BE2C (cell line): ENCODE data around the gene TUBG2.

Source experiments
- DNase-seq: peaks from one replicate; pipeline ENCODE4 v3.0.0-alpha.2; 2020
- H3K27me3 ChIP-seq: fragments of 250-450 bp; sonication (Bioruptor Pico); 2 replicates; pipeline ENCODE4 v1.5.1; 2020; ENCODE audit warnings: mild to moderate bottlenecking
- H3K36me3 ChIP-seq: fragments of 250-450 bp; sonication (Bioruptor Pico); 2 replicates; pipeline ENCODE4 v1.5.1; 2020; ENCODE audit warnings: mild to moderate bottlenecking
- H3K4me1 ChIP-seq: fragments of 250-450 bp; sonication (Bioruptor Pico); 2 replicates; pipeline ENCODE4 v1.5.1; 2020
- H3K4me3 ChIP-seq: 2 replicates; pipeline ENCODE4 v1.5.1; 2011; ENCODE audit warnings: low read depth, low read length
- H3K9me3 ChIP-seq: fragments of 250-450 bp; sonication (Bioruptor Pico); 2 replicates; pipeline ENCODE4 v1.5.1; 2020
- CTCF ChIP-seq: IDR thresholded peaks from 2 replicates; pipeline ENCODE4 v1.5.1; 2012; ENCODE audit warnings: mild to moderate bottlenecking, low read depth, low read length

TUBG2 gene

GRCh38 chr17:42694524-42694923, 35.4 kb downstream of the TUBG2 start:
- Histone ChIP-seq H3K9me3 (no peaks in the 10 kb centered on the region), H3K27me3 (no peaks in the 10 kb centered on the region), H3K4me1 (peaks cover 7% of the 10 kb centered on the region), H3K36me3 (peaks cover 51% of the 10 kb centered on the region), H3K4me3 (no peak overlapping the region)
- no peak for TF ChIP-seq CTCF
- DNase-seq, result no peak

GRCh38 chr17:42695500-42695899, 36.4 kb downstream of the TUBG2 start:
- Histone ChIP-seq H3K4me1 (peaks cover 8% of the 10 kb centered on the region), H3K9me3 (no peaks in the 10 kb centered on the region), H3K36me3 (peaks cover 49% of the 10 kb centered on the region), H3K27me3 (no peaks in the 10 kb centered on the region), H3K4me3 (no peak overlapping the region)
- no peak for DNase-seq
- no peak for TF ChIP-seq CTCF

- H3K9me3 ChIP-seq, result no peaks in the 10 kb centered on the region
- peaks cover 8% of the 10 kb centered on the region for H3K4me1 ChIP-seq
- H3K27me3 ChIP-seq, result no peaks in the 10 kb centered on the region
- no peak for DNase-seq
- H3K4me3 ChIP-seq, result no peak overlapping the region
- no peak for TF ChIP-seq CTCF
- H3K36me3 ChIP-seq, result peaks cover 40% of the 10 kb centered on the region
These were observed 38.2 kb downstream of the TUBG2 start for GRCh38 chr17:42697108-42697811.

GRCh38 chr17:42698736-42699414, 39.8 kb downstream of the TUBG2 start:
- no peaks in the 10 kb centered on the region for H3K9me3 ChIP-seq
- DNase-seq, result peak; percentile 62
- no peak for TF ChIP-seq CTCF
- peaks cover 43% of the 10 kb centered on the region for H3K36me3 ChIP-seq
- H3K27me3 ChIP-seq, result no peaks in the 10 kb centered on the region
- peaks cover 8% of the 10 kb centered on the region for H3K4me1 ChIP-seq
- no peak overlapping the region for H3K4me3 ChIP-seq

- Histone ChIP-seq H3K9me3 (no peaks in the 10 kb centered on the region), H3K27me3 (no peaks in the 10 kb centered on the region), H3K36me3 (peaks cover 43% of the 10 kb centered on the region), H3K4me1 (peaks cover 8% of the 10 kb centered on the region), H3K4me3 (no peak overlapping the region)
- no peak for TF ChIP-seq CTCF
- DNase-seq, result no peak
These were observed 40.3 kb downstream of the TUBG2 start for GRCh38 chr17:42699415-42699740.

GRCh38 chr17:42700586-42701289, 41.7 kb downstream of the TUBG2 start:
- Histone ChIP-seq H3K9me3 (no peaks in the 10 kb centered on the region), H3K36me3 (peaks cover 44% of the 10 kb centered on the region)

More at GRCh38 chr17:42700586-42701289, 41.7 kb downstream of the TUBG2 start:
- TF ChIP-seq CTCF, result no peak
- Histone ChIP-seq H3K27me3 (no peaks in the 10 kb centered on the region), H3K4me1 (peaks cover 8% of the 10 kb centered on the region), H3K4me3 (no peak overlapping the region)
- no peak for DNase-seq
